Left renal pelvis (tissue), 4 donors: ENCODE results near the gene NCKAP5L. TPM values are rescaled to one million over a fixed set of nuclear protein-coding genes. Genes with fewer than 3 reads are reported as not detected.
"Not testable (repeated sequence)": the region's sequence is repeated elsewhere in the genome, so short reads cannot be mapped to it uniquely, and the experiment has no call there.

Experiments used
- DNase-seq, 4 donors: peaks; one replicate each; pipeline ENCODE4 v3.0.0-alpha.2; 2013; ENCODE audit warnings: low read depth in 4 of 4, low spot score in 3 of 4
- polyA plus RNA-seq, 4 donors: library from polyadenylated mRNA; unstranded; fragments of 120-200 nt; gene quantifications; one replicate each; pipeline ENCODE4 v1.2.1, GENCODE V29; 2013; ENCODE audit not compliant: insufficient read length in 4 of 4

NCKAP5L gene
- polyA plus RNA-seq, 4 donors, result 14.1 to 24.3 (median 19.1) TPM

GRCh38 chr12:49866859-49867569 is 38.8 kb upstream of the NCKAP5L start:
- DNase-seq, result peak in 1 of 4 donors; percentile 64

- DNase-seq, result no peak
Measured at GRCh38 chr12:49865782-49866135, 37.5 kb upstream of the NCKAP5L start.

- DNase-seq, result no peak
Measured at GRCh38 chr12:49865109-49865781, 37.0 kb upstream of the NCKAP5L start.

GRCh38 chr12:49864798-49865090 is 36.5 kb upstream of the NCKAP5L start:
- DNase-seq, result no peak

- DNase-seq, result no peak
Measured at GRCh38 chr12:49863946-49864797, 36.0 kb upstream of the NCKAP5L start.

GRCh38 chr12:49860921-49861320 is 32.7 kb upstream of the NCKAP5L start:
- DNase-seq, result not testable (repeated sequence)

GRCh38 chr12:49855890-49856289 is 27.7 kb upstream of the NCKAP5L start:
- not testable (repeated sequence) for DNase-seq

GRCh38 chr12:49854976-49855375 is 26.8 kb upstream of the NCKAP5L start:
- DNase-seq, result no peak

GRCh38 chr12:49853671-49854070 is 25.5 kb upstream of the NCKAP5L start:
- DNase-seq, result no peak

GRCh38 chr12:49847161-49847560 is 18.9 kb upstream of the NCKAP5L start:
- DNase-seq, result no peak

- DNase-seq, result no peak
Measured at GRCh38 chr12:49846032-49846431, 17.8 kb upstream of the NCKAP5L start.

GRCh38 chr12:49843876-49844437 is 15.7 kb upstream of the NCKAP5L start:
- DNase-seq, result no peak

GRCh38 chr12:49843411-49843810 is 15.2 kb upstream of the NCKAP5L start:
- no peak for DNase-seq

GRCh38 chr12:49842519-49843352 is 14.5 kb upstream of the NCKAP5L start, which contains the start of gene BCDIN3D:
BCDIN3D (minus strand) TSS chr12:49843106; CDS start chr12:49843087, 19 bp downstream.
- DNase-seq, result peak in 3 of 4 donors; percentile 75 to 78 (median 76)

GRCh38 chr12:49838973-49839633 is 10.9 kb upstream of the NCKAP5L start:
- no peak for DNase-seq

- DNase-seq, result no peak
Measured at GRCh38 chr12:49832836-49833421, 4.7 kb upstream of the NCKAP5L start.

- no peak for DNase-seq
Measured at GRCh38 chr12:49831717-49832116, 3.5 kb upstream of the NCKAP5L start.

- no peak for DNase-seq
Measured at GRCh38 chr12:49827401-49828099, 663 bp downstream of the NCKAP5L start.

- DNase-seq, result no peak
Measured at GRCh38 chr12:49827051-49827400, 1.2 kb downstream of the NCKAP5L start.
